ENCODE measurements around the gene ROBO1.

ROBO1 gene

GRCh38 chr3:79109754-79110153 is 658.0 kb downstream of the ROBO1 start:
- ChIA-PET CTCF (no interaction called here), POLR2A (ENCODE audit: low non-redundant PET) (no interaction called here)
- H3K27ac ChIP-seq, result no peak overlapping the region
- no peak for DNase-seq (ENCODE audit: low spot score)
- TF ChIP-seq CTCF (conservative IDR thresholded peaks at IDR 0.05; ENCODE audit: low read depth), result no peak

GRCh38 chr3:79103307-79103706 is 664.5 kb downstream of the ROBO1 start:
- ChIA-PET POLR2A (ENCODE audit: low non-redundant PET) (no interaction called here), CTCF (interaction anchor here (0.7 kb wide), 1 partner anchor 1353 kb away, joined by 3 read pairs; no protein-coding TSS in a partner anchor)
- no peak for DNase-seq (ENCODE audit: low spot score)
- no peak overlapping the region for H3K27ac ChIP-seq
- no peak for TF ChIP-seq CTCF (conservative IDR thresholded peaks at IDR 0.05; ENCODE audit: low read depth)

GRCh38 chr3:79097964-79098660 is 669.7 kb downstream of the ROBO1 start:
- H3K27ac ChIP-seq, result no peak overlapping the region
- no peak for DNase-seq (ENCODE audit: low spot score)
- TF ChIP-seq CTCF (conservative IDR thresholded peaks at IDR 0.05; ENCODE audit: low read depth), result no peak
- ChIA-PET POLR2A (ENCODE audit: low non-redundant PET) (no interaction called here), CTCF (no interaction called here)

- no peak for TF ChIP-seq CTCF (conservative IDR thresholded peaks at IDR 0.05; ENCODE audit: low read depth)
- DNase-seq (ENCODE audit: low spot score), result no peak
- CTCF ChIA-PET, result no interaction called here
- POLR2A ChIA-PET (ENCODE audit: low non-redundant PET), result no interaction called here
- no peak overlapping the region for H3K27ac ChIP-seq
Observed at GRCh38 chr3:79094654-79095053, 673.1 kb downstream of the ROBO1 start.

GRCh38 chr3:79086514-79086913 is 681.3 kb downstream of the ROBO1 start:
- no peak overlapping the region for H3K27ac ChIP-seq
- ChIA-PET POLR2A (ENCODE audit: low non-redundant PET) (no interaction called here), CTCF (interaction anchor here (0.6 to 1.4 kb wide), 5 partner anchors 266 to 412 kb away, joined by 3 read pairs; no protein-coding TSS in a partner anchor)
- DNase-seq (ENCODE audit: low spot score), result peak; percentile 16
- peak; percentile 81 for TF ChIP-seq CTCF (conservative IDR thresholded peaks at IDR 0.05; ENCODE audit: low read depth)

GRCh38 chr3:79085171-79085570 is 682.6 kb downstream of the ROBO1 start:
- ChIA-PET POLR2A (ENCODE audit: low non-redundant PET) (no interaction called here), CTCF (interaction anchor here (0.5 kb wide), 1 partner anchor 77 kb away, joined by 5 read pairs; no protein-coding TSS in a partner anchor)
- DNase-seq (ENCODE audit: low spot score), result no peak

More at GRCh38 chr3:79085171-79085570, 682.6 kb downstream of the ROBO1 start:
- H3K27ac ChIP-seq, result no peak overlapping the region
- TF ChIP-seq CTCF (conservative IDR thresholded peaks at IDR 0.05; ENCODE audit: low read depth), result no peak

Measured in RWPE1 (cell line).